ENCODE results near the gene CCDC8. TPM values are rescaled to one million over a fixed set of nuclear protein-coding genes. Genes with fewer than 3 reads are reported as not detected.

CCDC8 gene
- total RNA-seq, 1 experiment from 2014 or later = 27.5 TPM

- H3K27me3 Mint-ChIP-seq (ENCODE audit: low read depth) = peaks cover 29% of the 10 kb centered on the region
- H3T11ph ChIP-seq (ENCODE audit: low read length) = no peak overlapping the region
- H3K9ac ChIP-seq (ENCODE audit: extremely low read depth, insufficient read length, low read length) = no peak overlapping the region
- H2BK15ac ChIP-seq (ENCODE audit: low read depth, low read length) = no peak overlapping the region
- H3K9me3 Mint-ChIP-seq = no peaks in the 10 kb centered on the region; a peak in 3 of 5 replicates
- H2BK12ac ChIP-seq (ENCODE audit: insufficient read length, low read depth, low read length) = no peak overlapping the region
- H2AK5ac ChIP-seq (ENCODE audit: insufficient read length, low read length) = no peak overlapping the region
- no peaks in the 10 kb centered on the region; the same call in 1 of the 2 replicates for H3K27me3 ChIP-seq (ENCODE audit: insufficient read depth, low read length)
- H4K20me1 ChIP-seq (ENCODE audit: control insufficient read depth, insufficient read depth, insufficient read length) = peaks cover 2% of the 10 kb centered on the region
- TF ChIP-seq CTCF (conservative IDR thresholded peaks at IDR 0.05) = no peak
- H3K23me2 ChIP-seq (ENCODE audit: insufficient read length, low read depth, low read length, poor library complexity, severe bottlenecking) = peaks cover 30% of the 10 kb centered on the region
- no peak overlapping the region for H4K8ac ChIP-seq (replicated peaks; ENCODE audit: insufficient read length, low read depth, low read length)
- no peak overlapping the region for H2BK120ac ChIP-seq (ENCODE audit: low read depth, low read length, poor library complexity, severe bottlenecking)
- H3K4me3 Mint-ChIP-seq = peak overlapping the region; percentile 90 to 94
- WGBS (ENCODE audit: extremely low coverage, insufficient read length, low lambda C conversion rate) = no CpG with 5 or more reads among the region's 54 CpGs
- H3K4me2 ChIP-seq (ENCODE audit: insufficient read depth, insufficient read length, low read length) = peak overlapping the region; percentile 90
- no peak overlapping the region for H3K4ac ChIP-seq (ENCODE audit: low read depth, low read length)
- peak overlapping the region in 1 of 3 experiments; percentile 78; a peak in 2 of 7 replicates for H3K27ac Mint-ChIP-seq
- no peak overlapping the region for H2BK5ac ChIP-seq (ENCODE audit: insufficient read length, low read length)
- no peak overlapping the region for H2BK20ac ChIP-seq (ENCODE audit: low read depth, low read length, poor library complexity, severe bottlenecking)
- no peak overlapping the region for H2AFZ ChIP-seq (ENCODE audit: low read length)
- peaks cover 7% of the 10 kb centered on the region for H3K79me1 ChIP-seq (ENCODE audit: insufficient read depth, low read depth, low read length, poor library complexity, severe bottlenecking)
- no peak overlapping the region for H3K56ac ChIP-seq (ENCODE audit: insufficient read length, low read depth, low read length)
- H3K36me3 Mint-ChIP-seq (ENCODE audit: insufficient read depth in 1 of 3, low read depth in 3 of 3) = peaks cover 11 to 17% (median 12%) of the 10 kb centered on the region in 3 experiments
- no peak overlapping the region for H3K27ac ChIP-seq (ENCODE audit: insufficient read length, low read depth, low read length)
- H4K91ac ChIP-seq (ENCODE audit: insufficient read length, low read depth, low read length) = no peak overlapping the region
- peaks cover 3% of the 10 kb centered on the region; the same call in 1 of the 2 replicates for H3K4me1 ChIP-seq (ENCODE audit: insufficient read depth, low read length)
- H3K4me1 Mint-ChIP-seq = peaks cover 47 to 56% of the 10 kb centered on the region in 2 experiments
- no peak overlapping the region for H3K18ac ChIP-seq (ENCODE audit: insufficient read length, low read depth, low read length)
- H3K9me3 ChIP-seq (ENCODE audit: control insufficient read depth, low read depth, low read length) = no peaks in the 10 kb centered on the region
- H3K14ac ChIP-seq (ENCODE audit: insufficient read depth, low read length) = peak overlapping the region; percentile 4; the same call in 1 of the 2 replicates
- no peak overlapping the region for H3K23ac ChIP-seq (ENCODE audit: insufficient read length, low read depth, low read length)
- DNase-seq = peak; percentile 42
- no peak overlapping the region for H4K5ac ChIP-seq (ENCODE audit: insufficient read length, low read depth, low read length)
- peaks cover 6% of the 10 kb centered on the region; the same call in 1 of the 2 replicates for H3K79me2 ChIP-seq (ENCODE audit: insufficient read depth, low read length)
Observed at GRCh38 chr19:46411925-46412649, 1.3 kb downstream of the CCDC8 start.
